22Rv1 (cell line): Measurements from ENCODE around the gene NLRP1.

Experiments
- CTCF ChIP-seq: fragments of 450-650 bp; IDR thresholded peaks from 2 replicates; pipeline ENCODE4 v1.5.1; 2017; ENCODE audit warnings: mild to moderate bottlenecking
- ZFX ChIP-seq: fragments of 450-650 bp; IDR thresholded peaks from 2 replicates; pipeline ENCODE4 v1.6.1; 2017; ENCODE audit warnings: antibody characterized with exemption, borderline replicate concordance

GRCh38 chr17:5600041-5600440, 15.7 kb upstream of the NLRP1 start:
- TF ChIP-seq CTCF: no peak
- no peak for TF ChIP-seq ZFX
